Activated naive CD4-positive, alpha-beta T cell treated with anti-CD3 and anti-CD28 coated beads, Interleukin-2, amount 50 U/mL, for 72 hours (primary cell): ENCODE results near the gene DIS3L2. TPM values are rescaled to one million over a fixed set of nuclear protein-coding genes. Genes with fewer than 3 reads are reported as not detected.

Experiments used
- ATAC-seq, 2 donors: fragments of 150-1000 bp; cut with Tn5 transposase; 2 replicates each; pipeline ENCODE4 v1.10.0; 2021; ENCODE audit warnings: mild to moderate bottlenecking in 2 of 2, moderate library complexity in 2 of 2
- DNase-seq, 2 donors: peaks; one replicate each; pipeline ENCODE4 v3.0.0; 2021 to 2022; ENCODE audit warnings: low spot score in 2 of 2
- H3K27ac Mint-ChIP-seq, 2 donors: one replicate each; pipeline ENCODE4 v1.8.0; 2022; ENCODE audit warnings: mild to moderate bottlenecking in 2 of 2, mixed read lengths in 2 of 2
- H3K36me3 Mint-ChIP-seq, 2 donors: one replicate each; pipeline ENCODE4 v1.8.0; 2022; ENCODE audit warnings: mixed read lengths in 2 of 2
- H3K9me3 Mint-ChIP-seq, 2 donors: one replicate each; pipeline ENCODE4 v1.8.0; 2022; ENCODE audit warnings: mixed read lengths in 2 of 2
- total RNA-seq, 2 donors: library from RNA; stranded (reverse); gene quantifications; one replicate each; pipeline ENCODE4 v1.2.3, GENCODE V29; 2022

The DIS3L2 gene
- total RNA-seq, 2 donors from 2014 or later: 19.9 to 44.0 TPM

DNA sequence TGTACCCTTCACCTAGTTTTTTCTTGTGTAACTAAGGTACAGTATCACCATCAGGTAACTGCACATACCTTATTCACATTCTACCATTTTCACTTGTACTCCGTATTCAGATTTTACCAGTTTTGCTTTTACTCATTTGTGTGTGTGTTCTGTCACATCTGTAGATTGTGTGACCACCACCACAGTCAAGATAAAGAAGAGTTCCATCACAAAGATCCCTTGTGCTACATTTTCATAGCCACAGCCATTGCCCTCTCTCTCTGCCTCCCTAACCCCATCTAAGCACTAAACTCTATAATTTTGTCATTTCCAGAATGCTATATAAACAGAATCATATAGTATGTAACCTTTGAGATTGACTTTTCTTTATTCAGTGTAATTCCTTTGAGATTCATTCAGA lies 23.5 kb downstream of the DIS3L2 start:
- peaks cover 10 to 11% of the 10 kb centered on the region in 2 donors for H3K36me3 Mint-ChIP-seq
- H3K27ac Mint-ChIP-seq: peak overlapping the region; percentile 26 to 88
- ATAC-seq (peak; percentile 52 to 86), DNase-seq (no peak)
- H3K9me3 Mint-ChIP-seq: peaks cover 0 to 5% of the 10 kb centered on the region in 2 donors

DNA sequence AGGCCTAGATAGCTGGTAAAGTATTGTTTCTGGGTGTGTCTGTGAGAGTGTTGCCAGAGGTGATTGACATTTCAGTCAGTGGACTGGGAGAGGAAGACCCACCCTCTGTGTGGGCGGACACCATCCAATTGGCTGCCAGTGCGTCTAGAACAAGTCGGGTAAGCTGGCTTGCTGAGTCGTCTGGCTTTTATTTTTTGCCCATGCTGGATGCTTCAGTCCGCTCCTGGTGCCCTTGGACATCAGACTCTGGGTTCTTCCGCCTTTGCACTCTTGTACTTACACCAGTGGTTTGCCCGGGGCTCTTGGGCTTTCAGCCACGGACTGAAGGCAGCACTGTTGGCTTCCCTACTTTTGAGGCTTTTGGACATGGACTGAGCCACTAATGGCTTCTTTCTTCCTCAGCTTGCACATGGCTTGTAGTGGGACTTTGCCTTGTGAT lies 24.3 kb downstream of the DIS3L2 start:
- DNase-seq (no peak), ATAC-seq (no peak)
- peaks cover 10 to 11% of the 10 kb centered on the region in 2 donors for H3K36me3 Mint-ChIP-seq
- no peak overlapping the region for H3K27ac Mint-ChIP-seq
- H3K9me3 Mint-ChIP-seq: peaks cover 0 to 5% of the 10 kb centered on the region in 2 donors

DNA sequence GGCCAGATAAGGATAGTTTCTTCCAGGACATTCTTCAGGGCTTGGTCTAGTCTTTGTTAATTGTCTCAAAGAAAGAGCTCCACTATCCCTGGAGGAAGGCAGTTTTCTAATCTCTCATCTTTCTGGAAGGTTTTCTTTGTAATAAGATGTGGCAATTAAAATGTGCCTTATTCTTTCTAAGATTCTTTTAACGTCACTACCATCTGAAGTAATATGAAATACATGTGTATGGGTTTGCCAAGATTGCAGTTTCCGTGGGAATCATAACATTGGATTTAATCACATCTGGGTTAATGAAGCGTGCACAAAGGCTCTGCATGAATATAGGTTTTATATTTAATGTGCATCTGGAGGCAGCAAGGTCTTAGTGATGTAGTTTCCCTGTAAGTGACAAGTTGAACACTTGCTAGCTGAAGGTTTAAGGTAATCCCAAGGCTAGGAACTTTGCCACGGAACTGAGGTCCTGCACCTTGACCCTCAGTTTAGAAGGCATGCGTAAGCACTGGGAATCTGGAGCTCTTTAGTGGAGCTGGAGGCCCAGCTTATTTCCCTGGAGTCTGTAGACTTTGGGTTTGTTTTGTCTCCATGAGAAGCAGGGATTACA lies 25.7 kb downstream of the DIS3L2 start:
- H3K36me3 Mint-ChIP-seq: peaks cover 10 to 11% of the 10 kb centered on the region in 2 donors
- no peak for DNase-seq
- H3K27ac Mint-ChIP-seq: no peak overlapping the region
- no peak for ATAC-seq
- H3K9me3 Mint-ChIP-seq: peaks cover 0 to 5% of the 10 kb centered on the region in 2 donors

DNA sequence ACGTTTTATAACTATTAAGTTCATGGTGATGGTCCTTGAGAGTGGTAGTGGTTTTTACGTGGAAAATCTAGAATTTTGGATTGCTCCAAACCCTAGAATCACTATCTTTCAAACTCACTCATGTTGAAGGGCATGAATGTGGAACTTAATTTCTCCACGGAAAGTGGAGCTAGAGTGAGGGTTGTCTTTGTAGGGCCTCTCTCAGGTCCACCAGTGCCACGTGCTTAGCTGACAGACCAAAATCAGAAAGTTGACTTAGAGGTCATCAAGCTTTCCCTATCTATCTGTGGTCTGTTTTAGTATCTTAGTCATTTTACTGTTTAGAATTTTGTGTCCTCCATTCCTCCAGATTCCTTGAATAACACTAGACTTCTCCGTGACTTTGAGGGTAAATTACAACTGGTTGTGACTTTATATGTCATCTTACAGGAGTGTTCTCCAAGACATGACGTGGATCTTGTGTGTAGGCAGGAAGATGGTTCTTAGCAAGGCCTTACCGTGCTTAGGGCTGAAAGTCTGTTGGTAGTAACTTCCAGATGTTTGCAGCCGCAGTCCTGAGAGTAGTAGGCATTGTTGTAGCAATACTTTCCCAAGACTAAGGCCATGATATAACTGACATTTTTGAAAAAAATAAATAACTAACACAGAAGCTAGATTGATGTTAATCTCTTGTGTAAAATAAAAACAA lies 26.8 kb downstream of the DIS3L2 start:
- DNase-seq: no peak
- Mint-ChIP-seq H3K9me3 (peaks cover 0 to 5% of the 10 kb centered on the region in 2 donors), H3K27ac (no peak overlapping the region), H3K36me3 (peaks cover 10 to 11% of the 10 kb centered on the region in 2 donors)
- ATAC-seq: no peak

DNA sequence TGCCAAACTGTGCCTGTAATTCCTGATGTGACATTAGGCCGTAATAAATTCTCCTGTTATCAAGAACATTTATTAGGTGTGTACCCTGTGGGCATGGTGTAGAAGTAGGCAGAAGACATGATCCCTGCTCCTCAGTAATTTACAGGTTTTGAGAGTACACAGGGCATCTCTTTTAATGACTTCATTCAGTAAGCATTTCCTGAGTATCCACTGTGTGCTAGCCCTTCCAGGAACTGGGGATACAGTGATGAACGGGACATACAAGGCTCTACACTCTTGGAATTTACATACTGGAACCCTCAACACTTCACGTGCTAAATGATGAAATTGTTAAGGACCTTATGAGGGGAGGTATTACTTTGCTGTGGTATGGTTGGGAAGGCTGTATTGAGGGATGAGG lies 30.2 kb downstream of the DIS3L2 start:
- ATAC-seq (no peak), DNase-seq (no peak)
- H3K36me3 Mint-ChIP-seq: no peaks in the 10 kb centered on the region
- H3K27ac Mint-ChIP-seq: no peak overlapping the region
- H3K9me3 Mint-ChIP-seq: no peaks in the 10 kb centered on the region

DNA sequence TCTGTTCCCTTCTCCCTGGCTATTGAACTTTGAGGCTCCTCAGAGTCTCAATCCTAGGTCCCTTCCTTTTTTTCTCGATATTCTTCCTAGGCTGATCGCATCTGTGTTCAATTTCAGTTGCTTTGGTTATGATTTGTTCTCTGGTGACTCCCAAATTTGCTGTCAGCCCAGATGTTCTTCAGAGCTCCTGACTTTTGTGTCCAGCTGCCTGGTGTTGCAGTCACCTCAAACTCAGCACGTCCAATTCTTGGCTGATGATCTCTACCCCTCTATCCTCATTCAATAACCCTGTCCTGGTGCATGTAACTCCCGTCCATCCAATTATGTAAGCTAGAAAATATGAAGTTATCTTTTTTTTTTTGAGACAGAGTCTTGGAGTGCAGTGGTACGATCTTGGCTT lies 31.4 kb downstream of the DIS3L2 start:
- Mint-ChIP-seq H3K27ac (no peak overlapping the region), H3K9me3 (no peaks in the 10 kb centered on the region), H3K36me3 (no peaks in the 10 kb centered on the region)
- no peak for ATAC-seq
- DNase-seq: no peak

DNA sequence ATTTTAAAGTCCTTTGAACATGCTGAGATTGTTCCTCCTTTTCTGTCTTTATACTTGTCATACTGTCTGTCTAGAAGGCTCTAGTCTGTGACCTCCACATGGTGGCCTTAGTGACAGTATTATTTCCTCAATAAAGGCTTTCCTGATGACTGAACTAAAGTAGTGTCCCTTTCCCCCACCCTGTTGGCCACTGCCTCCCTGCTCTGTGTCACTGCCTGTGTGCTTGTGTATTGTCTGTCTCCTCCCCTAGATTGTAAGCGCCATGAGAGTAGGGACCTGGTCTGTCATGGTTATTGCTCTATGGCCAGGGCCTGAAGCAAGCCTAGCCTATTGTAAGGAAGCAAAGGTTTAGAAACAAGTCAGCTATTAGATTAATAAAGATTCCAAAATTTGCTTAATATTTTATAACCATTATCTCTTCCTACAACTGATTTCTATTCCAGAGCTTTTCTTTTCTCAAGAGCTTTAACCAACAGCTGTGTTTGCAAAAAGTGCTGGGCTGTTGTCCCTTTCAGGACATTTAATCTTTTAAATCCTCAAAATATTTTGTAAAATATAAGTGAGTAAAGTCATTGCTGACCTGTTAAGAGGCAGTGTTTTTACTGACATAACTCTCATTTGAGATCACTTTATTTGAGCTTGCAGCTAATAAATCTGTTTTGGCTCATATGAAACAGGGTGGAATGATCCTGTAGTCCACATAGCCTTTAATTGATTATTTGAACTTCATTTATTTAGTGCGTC lies 35.5 kb downstream of the DIS3L2 start:
- no peaks in the 10 kb centered on the region for H3K9me3 Mint-ChIP-seq
- DNase-seq (no peak), ATAC-seq (no peak)
- H3K27ac Mint-ChIP-seq: no peak overlapping the region
- no peaks in the 10 kb centered on the region for H3K36me3 Mint-ChIP-seq

DNA sequence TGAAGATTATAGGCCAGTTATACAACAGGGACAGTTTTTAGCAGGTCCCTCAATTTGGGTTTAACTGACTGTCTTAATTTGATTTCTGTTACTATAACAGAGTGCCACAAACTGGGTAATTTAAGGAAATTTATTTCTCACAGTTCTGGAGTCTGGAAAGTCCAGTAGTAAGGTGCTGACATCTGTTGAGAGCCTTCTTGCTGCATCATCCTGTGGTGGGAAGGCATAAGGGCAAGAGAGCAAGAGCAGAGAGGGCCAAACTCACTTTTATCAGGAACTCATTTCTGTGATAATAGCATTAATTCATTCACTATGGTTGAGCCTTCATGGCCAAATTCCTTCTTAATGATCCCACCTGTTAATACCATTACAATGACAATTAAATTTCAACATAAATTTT lies 36.5 kb downstream of the DIS3L2 start:
- H3K27ac Mint-ChIP-seq: no peak overlapping the region
- DNase-seq: no peak
- no peaks in the 10 kb centered on the region for H3K9me3 Mint-ChIP-seq
- ATAC-seq: no peak
- H3K36me3 Mint-ChIP-seq: no peaks in the 10 kb centered on the region

DNA sequence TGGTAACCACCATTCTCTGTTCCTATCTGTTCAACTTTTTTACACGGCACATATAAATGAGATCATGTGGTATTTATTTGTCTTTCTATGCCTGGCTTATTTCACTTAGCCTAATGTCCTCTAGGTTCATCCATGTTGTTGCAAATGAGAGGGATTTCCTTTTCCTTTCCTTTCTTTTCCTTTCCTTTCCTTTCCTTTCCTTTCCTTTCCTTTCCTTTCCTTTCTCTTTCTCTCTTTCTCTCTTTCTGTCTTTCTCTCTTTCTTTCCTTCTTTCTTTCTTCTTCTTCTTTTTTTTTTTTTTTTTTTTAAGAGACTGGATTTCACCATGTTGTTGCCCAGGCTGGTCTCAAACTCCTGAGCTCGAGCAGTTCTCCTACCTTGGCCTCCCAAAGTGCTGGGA lies 38.9 kb downstream of the DIS3L2 start:
- ATAC-seq (no peak), DNase-seq (no peak)
- H3K9me3 Mint-ChIP-seq: no peaks in the 10 kb centered on the region
- no peaks in the 10 kb centered on the region for H3K36me3 Mint-ChIP-seq
- H3K27ac Mint-ChIP-seq: no peak overlapping the region

DNA sequence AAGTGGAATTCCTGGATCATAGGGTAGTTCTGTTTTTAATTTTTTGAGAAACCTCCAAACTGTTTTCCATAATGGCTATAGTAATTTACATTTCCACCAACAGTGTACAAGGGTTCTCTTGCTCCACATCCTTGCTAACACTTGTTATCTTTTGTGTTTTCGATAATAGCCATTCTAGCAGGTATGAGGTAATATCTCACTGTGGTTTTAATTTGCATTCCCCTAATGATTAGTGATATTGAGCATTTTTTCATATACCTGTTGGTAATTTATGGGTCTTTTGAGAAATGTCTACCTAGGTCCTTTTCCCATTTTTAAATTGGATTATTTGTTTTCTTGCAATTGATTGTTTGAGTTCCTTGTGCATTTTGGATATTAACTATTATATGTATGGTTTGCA lies 39.6 kb downstream of the DIS3L2 start:
- ATAC-seq (no peak), DNase-seq (no peak)
- H3K27ac Mint-ChIP-seq: no peak overlapping the region
- H3K9me3 Mint-ChIP-seq: no peaks in the 10 kb centered on the region
- peaks cover 0 to under 1% of the 10 kb centered on the region in 2 donors for H3K36me3 Mint-ChIP-seq

DNA sequence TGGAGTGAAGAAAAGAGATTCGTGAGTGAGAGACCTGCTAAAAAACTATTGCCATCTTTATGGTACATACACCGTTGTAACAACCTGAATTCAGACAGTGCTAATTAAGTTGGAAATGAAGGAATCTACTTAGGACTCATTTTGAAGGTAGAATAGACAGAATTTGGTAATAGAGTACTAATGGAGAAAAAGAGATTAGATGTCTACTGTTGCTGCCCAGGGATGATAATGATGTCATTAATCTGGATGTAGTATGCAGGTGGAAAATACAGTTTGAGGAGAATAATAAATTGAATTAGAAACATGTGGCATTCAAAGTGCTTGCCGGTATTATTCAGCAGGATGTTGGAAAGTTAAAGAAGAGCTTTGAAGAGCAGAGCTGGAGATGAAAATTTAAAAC lies 44.7 kb downstream of the DIS3L2 start:
- no peak overlapping the region for H3K27ac Mint-ChIP-seq
- no peaks in the 10 kb centered on the region for H3K9me3 Mint-ChIP-seq
- H3K36me3 Mint-ChIP-seq: peaks cover 5 to 8% of the 10 kb centered on the region in 2 donors
- ATAC-seq: no peak
- DNase-seq: no peak

DNA sequence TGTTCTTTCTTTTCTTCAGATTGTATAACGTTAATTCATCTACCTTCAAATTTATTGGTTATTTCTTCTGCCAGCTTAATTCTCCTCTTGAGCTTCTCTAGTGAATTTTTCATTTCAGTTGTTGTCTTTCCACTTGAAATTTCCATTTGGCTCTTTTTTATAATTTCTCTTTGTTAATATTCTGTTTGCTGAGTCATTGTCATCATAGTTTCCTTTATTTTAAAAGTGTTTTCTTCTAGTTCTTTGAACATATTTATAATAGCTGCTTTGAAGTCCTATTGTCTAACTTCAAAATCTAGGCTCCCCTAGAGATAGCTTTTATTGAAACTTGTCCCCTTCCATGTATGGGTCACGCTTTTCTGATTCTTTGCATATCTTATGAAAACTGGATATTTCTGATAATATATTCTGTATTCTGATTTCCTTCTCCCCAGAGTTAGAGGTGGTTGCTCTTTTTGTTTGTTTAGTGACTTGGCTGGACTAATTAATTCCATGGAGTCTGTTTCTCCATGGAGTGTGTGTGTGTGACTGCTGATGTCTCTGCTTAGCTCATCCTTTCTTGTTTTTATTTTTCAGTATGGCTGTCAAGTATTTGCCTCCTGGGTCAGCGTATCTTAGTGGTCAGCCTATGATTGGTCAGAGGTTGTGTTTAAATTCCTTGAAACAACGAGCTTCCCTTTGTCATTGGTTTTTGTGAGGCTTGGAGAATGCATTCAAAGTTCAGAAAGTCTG lies 47.6 kb downstream of the DIS3L2 start:
- Mint-ChIP-seq H3K9me3 (no peaks in the 10 kb centered on the region), H3K27ac (peak overlapping the region in 1 of 2 donors; percentile 4), H3K36me3 (peaks cover 5 to 8% of the 10 kb centered on the region in 2 donors)
- ATAC-seq (no peak), DNase-seq (no peak)

DNA sequence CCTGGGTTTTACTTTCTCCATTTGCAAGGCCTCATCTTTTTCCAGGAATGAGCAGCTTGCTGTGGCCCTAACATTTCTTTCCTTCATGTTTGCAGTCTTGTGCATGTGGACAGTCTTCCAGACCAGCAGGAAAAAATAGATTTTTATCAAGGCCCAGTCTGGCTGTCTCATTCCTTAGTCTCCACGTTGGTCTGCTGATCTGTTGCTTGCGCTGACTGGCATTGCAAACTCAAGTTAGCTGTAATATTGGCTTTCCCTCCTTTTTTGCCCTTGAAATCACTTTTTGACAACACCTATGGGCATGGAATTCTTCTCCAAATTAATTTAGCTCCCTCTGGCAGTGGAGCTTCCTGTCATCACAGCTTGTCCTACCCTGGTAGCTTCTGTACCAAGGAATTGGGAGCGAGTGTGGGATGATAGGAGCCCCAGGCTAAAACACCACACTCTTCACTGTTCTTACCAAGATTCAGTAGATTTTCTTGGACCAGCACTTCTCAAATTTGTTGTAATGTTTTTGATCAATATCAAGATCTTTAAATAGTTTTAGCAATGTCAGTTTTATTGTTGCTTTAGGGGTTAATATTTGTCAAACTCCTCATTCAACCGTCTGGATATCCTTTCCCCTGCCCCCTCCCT lies 48.2 kb downstream of the DIS3L2 start:
- peaks cover 5 to 8% of the 10 kb centered on the region in 2 donors for H3K36me3 Mint-ChIP-seq
- ATAC-seq (no peak), DNase-seq (no peak)
- no peaks in the 10 kb centered on the region for H3K9me3 Mint-ChIP-seq
- peak overlapping the region in 1 of 2 donors; percentile 4 for H3K27ac Mint-ChIP-seq

DNA sequence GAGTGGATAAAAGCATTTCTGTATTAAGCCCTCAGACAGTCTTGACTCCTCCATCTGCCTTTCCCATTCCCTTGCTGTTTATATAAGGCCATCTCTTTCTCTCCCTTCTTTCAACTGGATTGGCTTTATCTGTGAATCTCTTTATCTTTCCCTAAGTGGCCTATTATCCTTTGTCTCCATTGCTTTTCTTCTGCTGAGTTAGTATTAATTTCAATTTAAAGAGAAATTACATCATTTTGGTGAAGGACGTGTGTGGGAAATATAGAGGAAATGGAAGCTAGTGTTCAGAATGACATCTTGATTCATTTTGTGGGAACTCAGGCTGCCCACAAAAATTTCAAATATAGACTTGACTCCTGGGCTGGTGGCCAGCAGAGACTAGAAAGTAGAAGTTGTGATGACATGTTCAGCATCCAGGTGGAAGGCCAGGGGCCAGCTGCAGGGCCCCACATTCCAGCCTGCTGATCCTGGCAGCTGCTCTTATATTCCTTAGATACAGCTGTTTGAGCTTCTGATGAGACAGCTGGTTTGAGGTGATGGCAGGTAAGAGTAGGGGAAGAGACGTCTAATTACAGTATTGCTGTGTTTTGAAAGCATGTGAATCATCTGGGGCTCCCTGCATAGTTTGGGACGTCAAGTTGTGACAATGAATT lies 52.3 kb downstream of the DIS3L2 start:
- Mint-ChIP-seq H3K36me3 (peaks cover 9 to 19% of the 10 kb centered on the region in 2 donors), H3K27ac (no peak overlapping the region), H3K9me3 (no peaks in the 10 kb centered on the region)
- no peak for DNase-seq
- peak; percentile 26 to 58 for ATAC-seq

DNA sequence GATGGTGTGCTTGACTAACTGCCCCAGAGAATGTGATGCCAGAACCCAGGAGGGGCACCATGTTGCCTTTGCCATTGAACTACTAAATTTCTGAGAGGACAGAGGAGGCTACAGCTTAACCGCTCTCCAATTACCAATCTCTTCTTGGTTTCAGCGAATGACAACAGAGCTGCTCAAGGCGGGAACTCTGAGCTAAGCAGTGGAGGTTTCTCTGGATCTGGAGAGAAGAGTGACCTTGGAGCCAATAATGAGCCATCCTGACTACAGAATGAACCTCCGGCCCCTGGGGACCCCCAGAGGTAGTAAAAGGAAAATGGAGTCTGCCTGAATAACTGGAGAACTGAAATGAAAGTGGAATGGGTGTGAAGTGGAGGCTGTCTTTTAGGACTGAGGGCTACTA lies 53.2 kb downstream of the DIS3L2 start:
- Mint-ChIP-seq H3K9me3 (no peaks in the 10 kb centered on the region), H3K27ac (no peak overlapping the region), H3K36me3 (peaks cover 9 to 19% of the 10 kb centered on the region in 2 donors)
- no peak for DNase-seq
- no peak for ATAC-seq

DNA sequence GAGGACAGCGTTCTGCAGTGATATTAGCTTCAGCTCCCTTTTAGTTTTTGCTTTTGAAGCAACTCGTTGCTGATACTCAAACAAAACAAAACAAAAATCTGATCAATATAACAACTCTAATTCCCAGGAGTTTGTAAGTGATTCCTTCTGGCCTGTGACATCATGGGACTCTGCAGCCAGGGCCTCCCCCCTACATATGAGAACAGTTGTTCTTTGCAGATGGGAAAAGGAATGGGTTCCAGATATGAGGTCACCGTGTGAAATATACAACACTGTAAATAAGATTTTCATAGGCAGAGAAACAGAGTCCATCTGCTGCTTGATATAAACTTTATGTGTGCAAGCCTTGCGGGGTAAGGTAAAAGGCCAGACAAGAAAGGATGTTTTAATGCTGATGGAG lies 56.7 kb downstream of the DIS3L2 start:
- H3K9me3 Mint-ChIP-seq: no peaks in the 10 kb centered on the region
- ATAC-seq (no peak), DNase-seq (no peak)
- peaks cover 9 to 19% of the 10 kb centered on the region in 2 donors for H3K36me3 Mint-ChIP-seq
- H3K27ac Mint-ChIP-seq: no peak overlapping the region
